Measurements from ENCODE around the gene METAP1D.

Gene METAP1D

GRCh38 chr2:171958475-171958874 is 41.3 kb upstream of the METAP1D start:
- no peaks in the 10 kb centered on the region for H3K9me3 ChIP-seq (ENCODE audit: severe bottlenecking)
- no peak overlapping the region for H3K27ac ChIP-seq
- no peak for TF ChIP-seq CTCF (IDR thresholded peaks at IDR 0.05; ENCODE audit: low read depth, low read length)
- no peak for DNase-seq
- peaks cover 24% of the 10 kb centered on the region for H3K36me3 ChIP-seq
- no peaks in the 10 kb centered on the region for H3K27me3 ChIP-seq (ENCODE audit: insufficient read depth, low read depth, severe bottlenecking)
- H3K4me3 ChIP-seq (ENCODE audit: low read depth, low read length) = no peak overlapping the region

GRCh38 chr2:171959998-171960397 is 39.8 kb upstream of the METAP1D start:
- Histone ChIP-seq H3K4me3 (ENCODE audit: low read depth, low read length) (no peak overlapping the region), H3K36me3 (peaks cover 13% of the 10 kb centered on the region), H3K27ac (no peak overlapping the region), H3K9me3 (ENCODE audit: severe bottlenecking) (no peaks in the 10 kb centered on the region), H3K27me3 (ENCODE audit: insufficient read depth, low read depth, severe bottlenecking) (no peaks in the 10 kb centered on the region)
- DNase-seq = no peak
- TF ChIP-seq CTCF (IDR thresholded peaks at IDR 0.05; ENCODE audit: low read depth, low read length) = no peak

GRCh38 chr2:171960570-171960969 is 39.2 kb upstream of the METAP1D start:
- Histone ChIP-seq H3K27me3 (ENCODE audit: insufficient read depth, low read depth, severe bottlenecking) (no peaks in the 10 kb centered on the region), H3K9me3 (ENCODE audit: severe bottlenecking) (no peaks in the 10 kb centered on the region), H3K36me3 (peaks cover 11% of the 10 kb centered on the region), H3K27ac (no peak overlapping the region), H3K4me3 (ENCODE audit: low read depth, low read length) (no peak overlapping the region)
- TF ChIP-seq CTCF (IDR thresholded peaks at IDR 0.05; ENCODE audit: low read depth, low read length) = no peak
- no peak for DNase-seq

GRCh38 chr2:171963198-171963597 is 36.6 kb upstream of the METAP1D start:
- Histone ChIP-seq H3K4me3 (ENCODE audit: low read depth, low read length) (no peak overlapping the region), H3K9me3 (ENCODE audit: severe bottlenecking) (no peaks in the 10 kb centered on the region), H3K27me3 (ENCODE audit: insufficient read depth, low read depth, severe bottlenecking) (no peaks in the 10 kb centered on the region), H3K36me3 (peaks cover 27% of the 10 kb centered on the region), H3K27ac (no peak overlapping the region)
- no peak for TF ChIP-seq CTCF (IDR thresholded peaks at IDR 0.05; ENCODE audit: low read depth, low read length)
- no peak for DNase-seq

- no peak for TF ChIP-seq CTCF (IDR thresholded peaks at IDR 0.05; ENCODE audit: low read depth, low read length)
- H3K9me3 ChIP-seq (ENCODE audit: severe bottlenecking) = no peaks in the 10 kb centered on the region
- H3K4me3 ChIP-seq (ENCODE audit: low read depth, low read length) = no peak overlapping the region
- H3K36me3 ChIP-seq = peaks cover 35% of the 10 kb centered on the region
- H3K27me3 ChIP-seq (ENCODE audit: insufficient read depth, low read depth, severe bottlenecking) = no peaks in the 10 kb centered on the region
- H3K27ac ChIP-seq = no peak overlapping the region
- no peak for DNase-seq
Observed at GRCh38 chr2:171964308-171964707, 35.4 kb upstream of the METAP1D start.

GRCh38 chr2:171965238-171965637 is 34.5 kb upstream of the METAP1D start:
- peaks cover 37% of the 10 kb centered on the region for H3K36me3 ChIP-seq
- no peak for DNase-seq
- H3K27me3 ChIP-seq (ENCODE audit: insufficient read depth, low read depth, severe bottlenecking) = no peaks in the 10 kb centered on the region
- no peak overlapping the region for H3K27ac ChIP-seq
- no peak overlapping the region for H3K4me3 ChIP-seq (ENCODE audit: low read depth, low read length)
- no peak for TF ChIP-seq CTCF (IDR thresholded peaks at IDR 0.05; ENCODE audit: low read depth, low read length)
- no peaks in the 10 kb centered on the region for H3K9me3 ChIP-seq (ENCODE audit: severe bottlenecking)

All from WERI-Rb-1 (cell line).